ENCODE data around the gene EFNA4.

Gene EFNA4

GRCh38 chr1:155051777-155052398 is 11.7 kb upstream of the EFNA4 start:
- Histone ChIP-seq H3K36me3 (replicated peaks) (peaks cover 31% of the 10 kb centered on the region), H3K27me3 (ENCODE audit: low read depth) (no peaks in the 10 kb centered on the region), H3K4me3 (peak overlapping the region; percentile 81), H3K4me1 (peaks cover 25% of the 10 kb centered on the region), H3K9me3 (no peaks in the 10 kb centered on the region)
- DNase-seq (ENCODE audit: low spot score in 2 of 2) = peak in 1 of 2 experiments; percentile 68
- in situ Hi-C loops (cut with MboI; ENCODE audit: low sequenced_read_pairs) = loop anchor here (5.0 kb wide), 1 partner anchor 90 kb away; the partner anchor contains the start of gene PYGO2

GRCh38 chr1:155052439-155053395 is 10.8 kb upstream of the EFNA4 start:
- H3K36me3 ChIP-seq (replicated peaks) = peaks cover 39% of the 10 kb centered on the region
- peaks cover 25% of the 10 kb centered on the region for H3K4me1 ChIP-seq
- DNase-seq (ENCODE audit: low spot score in 2 of 2) = no peak
- in situ Hi-C loops (cut with MboI; ENCODE audit: low sequenced_read_pairs) = loop anchor here (5.0 kb wide), 1 partner anchor 90 kb away; the partner anchor contains the start of gene PYGO2
- H3K27me3 ChIP-seq (ENCODE audit: low read depth) = no peaks in the 10 kb centered on the region
- no peaks in the 10 kb centered on the region for H3K9me3 ChIP-seq
- peak overlapping the region; percentile 81 for H3K4me3 ChIP-seq

- no peaks in the 10 kb centered on the region for H3K27me3 ChIP-seq (ENCODE audit: low read depth)
- peaks cover 20% of the 10 kb centered on the region for H3K4me1 ChIP-seq
- DNase-seq (ENCODE audit: low spot score in 2 of 2) = no peak
- H3K36me3 ChIP-seq (replicated peaks) = peaks cover 48% of the 10 kb centered on the region
- no peaks in the 10 kb centered on the region for H3K9me3 ChIP-seq
- in situ Hi-C loops (cut with MboI; ENCODE audit: low sequenced_read_pairs) = loop anchor here (5.0 kb wide), 1 partner anchor 91 kb away; the partner anchor contains the start of gene PYGO2
- no peak overlapping the region for H3K4me3 ChIP-seq
Observed at GRCh38 chr1:155053531-155054105, 9.9 kb upstream of the EFNA4 start.

- in situ Hi-C loops (cut with MboI; ENCODE audit: low sequenced_read_pairs) = no loop called here
Observed at GRCh38 chr1:155057104-155057503, 6.4 kb upstream of the EFNA4 start.

GRCh38 chr1:155057788-155058211 is 5.7 kb upstream of the EFNA4 start:
- no peaks in the 10 kb centered on the region for H3K27me3 ChIP-seq (ENCODE audit: low read depth)
- in situ Hi-C loops (cut with MboI; ENCODE audit: low sequenced_read_pairs) = no loop called here

More at GRCh38 chr1:155057104-155057503, 6.4 kb upstream of the EFNA4 start:
- Histone ChIP-seq H3K4me1 (peaks cover 3% of the 10 kb centered on the region), H3K27me3 (ENCODE audit: low read depth) (no peaks in the 10 kb centered on the region), H3K9me3 (no peaks in the 10 kb centered on the region), H3K36me3 (replicated peaks) (peaks cover 65% of the 10 kb centered on the region), H3K4me3 (no peak overlapping the region)
- DNase-seq (ENCODE audit: low spot score in 2 of 2) = no peak

GRCh38 chr1:155060736-155061135 is 2.8 kb upstream of the EFNA4 start:
- in situ Hi-C loops (cut with MboI; ENCODE audit: low sequenced_read_pairs) = loop anchor here (5.0 kb wide), 1 partner anchor 63 kb away; no protein-coding TSS in a partner anchor

More at GRCh38 chr1:155057788-155058211, 5.7 kb upstream of the EFNA4 start:
- Histone ChIP-seq H3K36me3 (replicated peaks) (peaks cover 65% of the 10 kb centered on the region), H3K4me1 (peaks cover 3% of the 10 kb centered on the region), H3K9me3 (no peaks in the 10 kb centered on the region), H3K4me3 (no peak overlapping the region)
- DNase-seq (ENCODE audit: low spot score in 2 of 2) = no peak

GRCh38 chr1:155061381-155062150 is 2.0 kb upstream of the EFNA4 start:
- peak; percentile 80 to 98 for DNase-seq (ENCODE audit: low spot score in 2 of 2)
- in situ Hi-C loops (cut with MboI; ENCODE audit: low sequenced_read_pairs) = loop anchor here (5.0 kb wide), 1 partner anchor 64 kb away; no protein-coding TSS in a partner anchor
- Histone ChIP-seq H3K9me3 (no peaks in the 10 kb centered on the region), H3K4me1 (peaks cover 11% of the 10 kb centered on the region), H3K4me3 (no peak overlapping the region), H3K36me3 (replicated peaks) (peaks cover 36% of the 10 kb centered on the region), H3K27me3 (ENCODE audit: low read depth) (no peaks in the 10 kb centered on the region)

More at GRCh38 chr1:155060736-155061135, 2.8 kb upstream of the EFNA4 start:
- H3K4me1 ChIP-seq = peaks cover 11% of the 10 kb centered on the region
- H3K9me3 ChIP-seq = no peaks in the 10 kb centered on the region
- H3K36me3 ChIP-seq (replicated peaks) = peaks cover 44% of the 10 kb centered on the region
- DNase-seq (ENCODE audit: low spot score in 2 of 2) = no peak
- H3K27me3 ChIP-seq (ENCODE audit: low read depth) = no peaks in the 10 kb centered on the region
- H3K4me3 ChIP-seq = no peak overlapping the region

GRCh38 chr1:155062151-155062686 is 1.3 kb upstream of the EFNA4 start:
- Histone ChIP-seq H3K9me3 (no peaks in the 10 kb centered on the region), H3K36me3 (replicated peaks) (peaks cover 32% of the 10 kb centered on the region), H3K4me3 (no peak overlapping the region), H3K27me3 (ENCODE audit: low read depth) (no peaks in the 10 kb centered on the region), H3K4me1 (peaks cover 11% of the 10 kb centered on the region)
- DNase-seq (ENCODE audit: low spot score in 2 of 2) = no peak
- in situ Hi-C loops (cut with MboI; ENCODE audit: low sequenced_read_pairs) = loop anchor here (5.0 kb wide), 1 partner anchor 65 kb away; no protein-coding TSS in a partner anchor

GRCh38 chr1:155062702-155063411 is 683 bp upstream of the EFNA4 start:
- Histone ChIP-seq H3K27me3 (ENCODE audit: low read depth) (no peaks in the 10 kb centered on the region), H3K4me1 (peaks cover 11% of the 10 kb centered on the region), H3K9me3 (no peaks in the 10 kb centered on the region), H3K4me3 (peak overlapping the region; percentile 87; the same call in 1 of the 2 replicates), H3K36me3 (replicated peaks) (peaks cover 25% of the 10 kb centered on the region)
- peak in 1 of 2 experiments; percentile 68 for DNase-seq (ENCODE audit: low spot score in 2 of 2)
- in situ Hi-C loops (cut with MboI; ENCODE audit: low sequenced_read_pairs) = loop anchor here (5.0 kb wide), 1 partner anchor 66 kb away; no protein-coding TSS in a partner anchor

GRCh38 chr1:155064111-155064831 is 731 bp downstream of the EFNA4 start:
- peak; percentile 61 to 73 for DNase-seq (ENCODE audit: low spot score in 2 of 2)
- H3K9me3 ChIP-seq = no peaks in the 10 kb centered on the region
- in situ Hi-C loops (cut with MboI; ENCODE audit: low sequenced_read_pairs) = loop anchor here (5.0 kb wide), 1 partner anchor 67 kb away; no protein-coding TSS in a partner anchor
- peak overlapping the region; percentile 87 for H3K4me3 ChIP-seq
- peaks cover 11% of the 10 kb centered on the region for H3K4me1 ChIP-seq
- no peaks in the 10 kb centered on the region for H3K27me3 ChIP-seq (ENCODE audit: low read depth)
- H3K36me3 ChIP-seq (replicated peaks) = peaks cover 11% of the 10 kb centered on the region

- H3K4me3 ChIP-seq = no peak overlapping the region
- peaks cover 7% of the 10 kb centered on the region for H3K36me3 ChIP-seq (replicated peaks)
- in situ Hi-C loops (cut with MboI; ENCODE audit: low sequenced_read_pairs) = loop anchor here (5.0 kb wide), 1 partner anchor 68 kb away; no protein-coding TSS in a partner anchor
- peaks cover 11% of the 10 kb centered on the region for H3K4me1 ChIP-seq
- H3K9me3 ChIP-seq = no peaks in the 10 kb centered on the region
- DNase-seq (ENCODE audit: low spot score in 2 of 2) = no peak
- H3K27me3 ChIP-seq (ENCODE audit: low read depth) = no peaks in the 10 kb centered on the region
Observed at GRCh38 chr1:155064832-155065429, 1.4 kb downstream of the EFNA4 start.

Data from HAP-1 (cell line).